HL-60/S4 treated with retinoic acid at 250 ng/mL for 4 days and 3 days (cell line): ENCODE data around the gene ADGRA1.

ENCODE experiments used
- in situ Hi-C: fragments of 300-500 bp; cut with MboI; formaldehyde crosslinking; loops from 2 replicates; pipeline ENCODE4 v1.7.0; 2022; ENCODE audit warnings: low sequenced_read_pairs

ADGRA1 gene

GRCh38 chr10:133055470-133055869 is 32.3 kb upstream of the ADGRA1 start:
- in situ Hi-C loops, result no loop called here

- in situ Hi-C loops, result no loop called here
Measured at GRCh38 chr10:133056001-133056400, 31.7 kb upstream of the ADGRA1 start.

- in situ Hi-C loops, result no loop called here
Measured at GRCh38 chr10:133056651-133057178, 31.0 kb upstream of the ADGRA1 start.

GRCh38 chr10:133058331-133059092 is 29.2 kb upstream of the ADGRA1 start:
- in situ Hi-C loops, result no loop called here

GRCh38 chr10:133059093-133059470 is 28.6 kb upstream of the ADGRA1 start:
- in situ Hi-C loops, result no loop called here

- in situ Hi-C loops, result no loop called here
Measured at GRCh38 chr10:133059571-133059970, 28.2 kb upstream of the ADGRA1 start.

GRCh38 chr10:133060022-133060421 is 27.7 kb upstream of the ADGRA1 start:
- in situ Hi-C loops, result no loop called here

- in situ Hi-C loops, result no loop called here
Measured at GRCh38 chr10:133060466-133060865, 27.3 kb upstream of the ADGRA1 start.

- in situ Hi-C loops, result no loop called here
Measured at GRCh38 chr10:133060881-133061280, 26.8 kb upstream of the ADGRA1 start.

- in situ Hi-C loops, result no loop called here
Measured at GRCh38 chr10:133061296-133062038, 26.3 kb upstream of the ADGRA1 start.

GRCh38 chr10:133062085-133062484 is 25.6 kb upstream of the ADGRA1 start:
- in situ Hi-C loops, result no loop called here

GRCh38 chr10:133062635-133063034 is 25.1 kb upstream of the ADGRA1 start:
- in situ Hi-C loops, result no loop called here

- in situ Hi-C loops, result no loop called here
Measured at GRCh38 chr10:133067149-133068105, 20.3 kb upstream of the ADGRA1 start.

GRCh38 chr10:133068111-133069032 is 19.4 kb upstream of the ADGRA1 start:
- in situ Hi-C loops, result no loop called here

GRCh38 chr10:133069033-133069525 is 18.6 kb upstream of the ADGRA1 start:
- in situ Hi-C loops, result no loop called here

- in situ Hi-C loops, result no loop called here
Measured at GRCh38 chr10:133070405-133070804, 17.3 kb upstream of the ADGRA1 start.

GRCh38 chr10:133070810-133071209 is 16.9 kb upstream of the ADGRA1 start:
- in situ Hi-C loops, result no loop called here

- in situ Hi-C loops, result no loop called here
Measured at GRCh38 chr10:133071733-133072132, 16.0 kb upstream of the ADGRA1 start.

GRCh38 chr10:133072196-133072595 is 15.5 kb upstream of the ADGRA1 start:
- in situ Hi-C loops, result no loop called here
